ENCODE data around the gene MXD3.

Gene MXD3

DNA sequence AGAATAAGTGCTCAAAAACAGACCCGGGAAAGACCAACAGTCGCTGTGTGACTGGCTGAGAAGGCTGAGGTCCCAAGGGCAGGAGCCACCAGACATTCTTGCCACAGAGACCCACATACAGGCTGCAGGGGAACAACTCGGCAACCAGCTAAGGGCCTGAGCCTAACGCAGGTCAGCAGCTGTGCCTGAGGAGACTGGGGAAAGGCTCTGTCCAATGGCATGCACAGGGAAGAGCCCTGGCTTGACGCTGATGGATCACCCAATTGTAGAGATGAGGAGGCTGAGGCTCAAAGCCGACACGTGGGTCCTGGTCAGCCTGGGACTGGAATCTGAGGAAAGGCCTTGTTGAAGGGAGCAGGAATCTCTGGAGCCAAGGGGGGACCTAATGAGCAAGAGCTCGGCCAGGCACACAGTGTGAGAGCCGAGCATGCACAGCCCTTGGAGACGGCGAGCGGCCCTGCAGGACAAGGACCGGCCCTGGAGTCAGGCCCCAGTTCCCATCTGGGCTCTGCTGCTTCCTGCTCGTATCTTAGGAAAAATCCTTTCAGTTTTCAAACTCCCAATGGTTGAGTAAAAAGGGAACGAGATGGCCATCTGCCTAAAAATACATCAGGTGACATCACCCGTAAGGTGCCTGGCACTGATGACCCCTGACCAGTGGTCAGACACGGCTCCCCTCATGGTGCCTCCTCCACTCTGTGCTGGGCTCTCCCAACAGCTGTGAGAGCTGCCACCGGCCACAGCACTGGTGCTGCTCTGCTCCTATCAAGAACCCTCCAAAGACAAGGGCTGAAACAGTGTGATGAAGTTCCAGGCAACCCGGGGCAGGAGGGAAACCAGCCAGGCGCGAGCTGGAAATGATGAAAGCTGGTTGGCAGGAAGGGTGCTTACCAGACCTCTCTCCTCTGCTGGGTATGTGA lies 23.3 kb upstream of the MXD3 start:
- H3K27ac ChIP-seq (ENCODE audit: low read depth in 2 of 2, low read length in 2 of 2) = no peak overlapping the region

DNA sequence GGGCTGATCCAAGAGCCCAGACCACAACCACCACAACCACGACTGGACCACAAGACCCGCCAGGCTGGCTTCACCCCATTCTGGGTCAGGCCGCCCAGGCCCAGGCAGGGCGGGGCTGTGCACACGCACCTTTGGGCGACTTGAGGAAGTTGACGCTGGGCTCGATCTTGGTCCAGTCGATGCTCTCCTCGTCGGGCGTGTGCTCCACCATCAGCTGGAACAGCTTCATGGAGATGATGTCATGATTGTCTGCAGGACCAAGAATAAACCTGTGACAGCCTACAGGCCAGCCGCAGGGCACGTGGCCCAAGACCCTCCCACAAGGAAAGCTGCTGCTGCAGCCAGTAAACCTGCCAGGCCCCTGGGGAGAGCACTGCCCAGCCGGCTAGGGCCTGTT lies 22.5 kb upstream of the MXD3 start:
- Histone ChIP-seq H3K9me3 (ENCODE audit: control insufficient read depth in 2 of 2, low read length in 2 of 2) (no peaks in the 10 kb centered on the region), H3K4me1 (ENCODE audit: control insufficient read depth in 2 of 2, insufficient read depth in 2 of 2, low read length in 2 of 2) (no peaks in the 10 kb centered on the region), H3K27ac (ENCODE audit: low read depth in 2 of 2, low read length in 2 of 2) (no peak overlapping the region), H3K4me3 (ENCODE audit: low read length in 2 of 2) (no peak overlapping the region), H3K27me3 (ENCODE audit: control insufficient read depth in 2 of 2, insufficient read depth in 2 of 2, low read length in 2 of 2) (no peaks in the 10 kb centered on the region), H3K36me3 (ENCODE audit: control insufficient read depth in 2 of 2, insufficient read depth in 2 of 2, low read length in 2 of 2) (peaks cover 80 to 90% of the 10 kb centered on the region in 2 donors), H3K9ac (ENCODE audit: low read depth in 1 of 2, low read length in 2 of 2) (no peak overlapping the region)

More for the DNA sequence above, 23.3 kb upstream of the MXD3 start:
- Histone ChIP-seq H3K9ac (ENCODE audit: low read depth in 1 of 2, low read length in 2 of 2) (no peak overlapping the region), H3K27me3 (ENCODE audit: control insufficient read depth in 2 of 2, insufficient read depth in 2 of 2, low read length in 2 of 2) (no peaks in the 10 kb centered on the region), H3K4me3 (ENCODE audit: low read length in 2 of 2) (no peak overlapping the region), H3K4me1 (ENCODE audit: control insufficient read depth in 2 of 2, insufficient read depth in 2 of 2, low read length in 2 of 2) (no peaks in the 10 kb centered on the region), H3K36me3 (ENCODE audit: control insufficient read depth in 2 of 2, insufficient read depth in 2 of 2, low read length in 2 of 2) (peaks cover 77 to 88% of the 10 kb centered on the region in 2 donors), H3K9me3 (ENCODE audit: control insufficient read depth in 2 of 2, low read length in 2 of 2) (no peaks in the 10 kb centered on the region)

DNA sequence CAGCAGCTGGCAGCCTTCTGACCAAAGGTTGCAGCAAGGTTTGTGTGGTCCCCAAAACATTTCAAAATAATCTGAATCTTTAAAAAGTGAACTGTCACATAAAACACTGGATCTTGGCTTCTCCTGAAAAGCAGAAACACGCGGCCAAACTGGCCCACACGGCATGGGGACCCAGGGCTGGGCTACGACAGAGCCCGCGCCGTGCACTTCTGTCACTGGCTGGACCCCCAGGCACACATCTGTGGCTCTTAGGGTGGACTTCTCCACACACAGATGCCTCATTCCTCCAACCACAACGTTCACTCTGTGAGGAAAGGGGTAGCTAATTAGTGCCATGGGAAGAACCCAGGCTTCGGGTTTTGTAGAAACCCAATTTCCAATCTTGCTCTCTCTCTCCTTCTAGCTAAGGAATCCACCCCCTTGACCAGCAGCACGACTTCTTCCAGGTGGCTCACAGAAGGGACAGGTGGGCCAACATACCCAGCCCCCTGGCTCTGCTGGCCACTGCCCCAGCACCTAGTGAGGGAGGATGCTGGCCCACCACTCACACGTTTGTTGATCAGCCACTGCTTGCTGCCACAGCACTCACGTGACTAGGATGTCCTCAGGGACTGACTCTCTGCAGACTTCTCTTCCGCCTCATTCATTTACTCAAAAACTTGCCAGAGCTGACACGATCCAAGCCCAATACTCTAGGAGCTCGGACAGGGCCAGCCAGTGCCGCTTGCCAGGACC lies 21.9 kb upstream of the MXD3 start:
- Histone ChIP-seq H3K36me3 (ENCODE audit: control insufficient read depth in 2 of 2, insufficient read depth in 2 of 2, low read length in 2 of 2) (peaks cover 77 to 86% of the 10 kb centered on the region in 2 donors), H3K9ac (ENCODE audit: low read depth in 1 of 2, low read length in 2 of 2) (no peak overlapping the region), H3K4me3 (ENCODE audit: low read length in 2 of 2) (no peak overlapping the region), H3K4me1 (ENCODE audit: control insufficient read depth in 2 of 2, insufficient read depth in 2 of 2, low read length in 2 of 2) (no peaks in the 10 kb centered on the region), H3K9me3 (ENCODE audit: control insufficient read depth in 2 of 2, low read length in 2 of 2) (no peaks in the 10 kb centered on the region), H3K27ac (ENCODE audit: low read depth in 2 of 2, low read length in 2 of 2) (no peak overlapping the region), H3K27me3 (ENCODE audit: control insufficient read depth in 2 of 2, insufficient read depth in 2 of 2, low read length in 2 of 2) (no peaks in the 10 kb centered on the region)

DNA sequence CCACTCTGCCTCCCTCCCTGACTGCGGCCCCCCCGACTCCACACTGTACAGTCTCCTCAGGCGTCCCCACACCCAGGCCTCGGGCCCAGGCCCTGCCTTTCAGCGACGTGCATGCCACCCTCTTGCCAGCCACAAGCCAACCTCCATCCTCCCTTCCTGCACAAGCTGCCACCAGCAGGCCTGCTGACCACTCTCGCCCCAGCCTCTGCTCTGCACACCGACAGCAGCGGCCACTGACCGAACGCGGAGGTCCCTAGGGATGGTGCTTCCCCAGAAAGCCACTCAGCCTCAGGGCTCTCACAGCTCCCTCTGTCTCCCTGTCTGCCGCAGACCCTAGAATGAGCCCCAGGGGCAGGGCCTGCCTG lies 21.2 kb upstream of the MXD3 start:
- no peaks in the 10 kb centered on the region for H3K9me3 ChIP-seq (ENCODE audit: control insufficient read depth in 2 of 2, low read length in 2 of 2)
- H3K27me3 ChIP-seq (ENCODE audit: control insufficient read depth in 2 of 2, insufficient read depth in 2 of 2, low read length in 2 of 2) = no peaks in the 10 kb centered on the region
- H3K4me3 ChIP-seq (ENCODE audit: low read length in 2 of 2) = no peak overlapping the region
- no peak overlapping the region for H3K27ac ChIP-seq (ENCODE audit: low read depth in 2 of 2, low read length in 2 of 2)
- H3K4me1 ChIP-seq (ENCODE audit: control insufficient read depth in 2 of 2, insufficient read depth in 2 of 2, low read length in 2 of 2) = no peaks in the 10 kb centered on the region
- peaks cover 72 to 81% of the 10 kb centered on the region in 2 donors for H3K36me3 ChIP-seq (ENCODE audit: control insufficient read depth in 2 of 2, insufficient read depth in 2 of 2, low read length in 2 of 2)
- no peak overlapping the region for H3K9ac ChIP-seq (ENCODE audit: low read depth in 1 of 2, low read length in 2 of 2)

DNA sequence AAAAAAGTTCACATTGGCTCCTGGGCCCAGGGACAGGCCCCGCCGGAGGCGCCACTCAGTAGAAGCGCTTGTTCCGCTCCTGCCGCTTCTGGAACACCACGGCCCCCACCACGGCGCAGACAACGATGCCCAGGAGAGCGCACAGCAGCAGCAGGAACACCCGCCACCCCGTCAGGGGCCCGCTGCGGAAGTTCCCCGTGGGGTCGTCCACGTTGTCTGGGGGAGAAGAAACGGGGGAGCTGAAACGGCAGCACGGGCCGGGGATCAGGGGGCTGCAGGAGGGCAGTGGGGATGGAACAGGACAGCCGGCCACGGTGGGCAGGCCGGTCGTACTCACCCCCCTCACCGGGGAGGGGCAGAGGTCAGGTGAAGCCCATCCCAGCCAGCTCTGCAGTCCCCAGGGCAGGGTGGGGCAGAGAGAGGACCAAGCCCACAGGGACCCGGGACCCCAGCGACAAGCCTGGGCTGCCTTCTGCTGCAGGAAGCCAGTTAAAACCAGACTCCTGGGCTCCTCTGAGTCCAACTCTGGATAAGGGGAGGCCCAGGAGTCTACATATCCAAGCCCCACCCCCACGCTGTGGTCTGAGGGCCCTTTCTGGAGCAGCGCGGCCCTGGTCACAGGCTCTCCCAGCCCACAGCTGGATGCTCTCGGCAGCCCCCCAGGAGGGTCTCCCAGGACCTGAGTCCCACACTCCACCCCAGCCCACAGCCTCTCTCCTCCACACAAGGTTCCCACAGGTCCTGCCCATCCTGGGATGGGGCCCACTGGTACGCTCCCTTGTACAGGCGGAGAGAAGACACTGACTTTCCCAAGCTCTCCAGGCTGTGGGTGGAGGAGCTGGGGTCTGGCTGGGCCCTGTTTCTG lies 20.6 kb upstream of the MXD3 start:
- H3K27me3 ChIP-seq (ENCODE audit: control insufficient read depth in 2 of 2, insufficient read depth in 2 of 2, low read length in 2 of 2) = no peaks in the 10 kb centered on the region
- H3K4me1 ChIP-seq (ENCODE audit: control insufficient read depth in 2 of 2, insufficient read depth in 2 of 2, low read length in 2 of 2) = no peaks in the 10 kb centered on the region
- H3K9ac ChIP-seq (ENCODE audit: low read depth in 1 of 2, low read length in 2 of 2) = no peak overlapping the region
- H3K27ac ChIP-seq (ENCODE audit: low read depth in 2 of 2, low read length in 2 of 2) = no peak overlapping the region
- H3K4me3 ChIP-seq (ENCODE audit: low read length in 2 of 2) = no peak overlapping the region
- no peaks in the 10 kb centered on the region for H3K9me3 ChIP-seq (ENCODE audit: control insufficient read depth in 2 of 2, low read length in 2 of 2)
- H3K36me3 ChIP-seq (ENCODE audit: control insufficient read depth in 2 of 2, insufficient read depth in 2 of 2, low read length in 2 of 2) = peaks cover 66 to 79% of the 10 kb centered on the region in 2 donors

DNA sequence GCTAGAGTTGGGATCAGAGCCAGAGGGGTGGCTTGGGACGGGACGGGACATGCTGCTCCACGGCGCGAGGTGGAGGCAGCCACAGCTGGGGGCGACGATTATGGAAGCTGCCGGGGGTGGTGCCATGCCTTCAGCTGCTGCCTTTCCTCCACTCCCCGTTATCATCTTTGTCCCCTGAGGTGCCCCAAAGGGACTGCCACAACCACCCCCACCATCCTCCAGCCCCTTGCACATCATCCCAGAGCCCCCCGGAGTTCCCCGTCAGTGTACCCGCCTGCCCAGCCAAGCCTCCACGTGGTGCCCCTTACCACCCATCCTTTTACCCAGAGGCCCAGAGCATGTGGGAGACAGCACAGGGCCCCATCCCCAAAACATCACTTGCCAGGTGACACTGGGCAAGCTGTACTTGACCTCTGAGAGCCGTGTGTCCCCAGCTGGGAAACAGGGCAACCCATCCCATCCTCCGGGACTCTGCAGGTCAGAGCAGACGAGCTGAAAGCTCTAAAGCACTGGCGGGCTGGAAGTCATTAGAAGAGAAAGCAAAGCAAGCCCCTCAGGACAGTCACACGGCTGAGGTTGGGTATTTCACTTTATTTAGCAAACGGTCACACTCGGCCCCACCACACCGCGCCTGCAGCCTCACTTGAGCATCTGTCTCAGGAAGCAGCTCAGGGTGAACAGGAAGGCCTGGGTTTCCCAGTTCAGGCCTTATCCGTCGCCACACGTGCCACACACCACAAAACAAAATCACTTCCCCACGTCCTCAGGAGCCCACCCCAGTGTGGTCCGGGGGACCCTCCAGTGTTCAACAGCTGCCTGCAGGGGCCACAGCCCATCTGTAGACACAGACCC lies 19.5 kb upstream of the MXD3 start:
- Histone ChIP-seq H3K4me1 (ENCODE audit: control insufficient read depth in 2 of 2, insufficient read depth in 2 of 2, low read length in 2 of 2) (peaks cover 0 to 2% of the 10 kb centered on the region in 2 donors), H3K27me3 (ENCODE audit: control insufficient read depth in 2 of 2, insufficient read depth in 2 of 2, low read length in 2 of 2) (no peaks in the 10 kb centered on the region), H3K36me3 (ENCODE audit: control insufficient read depth in 2 of 2, insufficient read depth in 2 of 2, low read length in 2 of 2) (peaks cover 55 to 70% of the 10 kb centered on the region in 2 donors), H3K9ac (ENCODE audit: low read depth in 1 of 2, low read length in 2 of 2) (no peak overlapping the region), H3K9me3 (ENCODE audit: control insufficient read depth in 2 of 2, low read length in 2 of 2) (no peaks in the 10 kb centered on the region), H3K27ac (ENCODE audit: low read depth in 2 of 2, low read length in 2 of 2) (no peak overlapping the region), H3K4me3 (ENCODE audit: low read length in 2 of 2) (no peak overlapping the region)

DNA sequence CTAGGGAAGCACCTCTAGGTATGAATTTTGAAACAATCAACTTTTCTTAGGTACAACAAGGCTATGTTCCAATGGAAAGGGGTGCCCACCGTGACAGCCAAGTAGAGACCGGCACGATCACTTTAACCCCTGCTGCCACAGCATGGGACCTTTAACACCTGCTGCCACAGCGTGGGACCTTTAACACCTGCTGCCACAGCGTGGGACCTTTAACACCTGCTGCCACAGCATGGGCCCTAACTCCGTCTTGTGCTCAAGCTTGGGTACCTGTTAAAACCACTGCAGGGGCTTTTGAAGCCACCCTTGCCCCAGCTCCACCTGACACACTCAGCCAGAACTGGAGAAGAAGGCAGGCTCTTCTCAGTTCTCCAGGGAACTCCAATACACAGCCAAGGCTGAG lies 18.2 kb upstream of the MXD3 start:
- Histone ChIP-seq H3K4me3 (ENCODE audit: low read length in 2 of 2) (no peak overlapping the region), H3K9ac (ENCODE audit: low read depth in 1 of 2, low read length in 2 of 2) (no peak overlapping the region), H3K36me3 (ENCODE audit: control insufficient read depth in 2 of 2, insufficient read depth in 2 of 2, low read length in 2 of 2) (peaks cover 42 to 57% of the 10 kb centered on the region in 2 donors), H3K4me1 (ENCODE audit: control insufficient read depth in 2 of 2, insufficient read depth in 2 of 2, low read length in 2 of 2) (peaks cover 0 to 4% of the 10 kb centered on the region in 2 donors), H3K9me3 (ENCODE audit: control insufficient read depth in 2 of 2, low read length in 2 of 2) (no peaks in the 10 kb centered on the region), H3K27me3 (ENCODE audit: control insufficient read depth in 2 of 2, insufficient read depth in 2 of 2, low read length in 2 of 2) (no peaks in the 10 kb centered on the region), H3K27ac (ENCODE audit: low read depth in 2 of 2, low read length in 2 of 2) (no peak overlapping the region)

DNA sequence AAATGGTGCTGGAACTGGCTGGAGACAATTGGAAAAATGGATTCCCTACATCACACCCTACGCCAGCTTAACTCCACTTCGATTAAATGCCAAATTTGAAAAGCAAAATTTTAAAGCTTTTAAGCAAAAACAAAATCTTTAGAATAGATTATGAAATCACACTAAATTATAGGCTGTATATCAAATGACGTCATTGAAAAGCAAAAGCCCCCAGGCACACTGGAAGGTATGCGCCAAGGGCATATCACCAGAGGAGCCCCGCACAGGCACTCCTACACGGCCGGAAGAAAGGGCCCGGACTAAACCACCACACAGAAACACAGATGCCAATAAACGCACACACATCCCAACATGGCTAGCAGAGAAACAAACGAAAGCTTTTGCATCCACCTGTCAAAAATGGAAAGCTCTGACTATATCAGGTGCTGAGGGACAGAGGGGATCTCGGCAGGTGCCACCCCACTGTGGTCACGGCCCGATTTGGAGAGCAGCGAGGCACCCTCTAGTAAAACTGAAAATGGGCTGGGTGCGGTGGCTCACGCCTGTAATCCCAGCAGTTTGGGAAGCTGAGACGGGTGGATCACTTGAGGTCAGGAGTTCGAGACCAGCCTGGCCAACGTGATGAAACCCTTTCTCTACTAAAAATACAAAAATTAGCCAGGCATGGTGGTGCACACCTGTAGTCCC lies 17.0 kb upstream of the MXD3 start:
- H3K27me3 ChIP-seq (ENCODE audit: control insufficient read depth in 2 of 2, insufficient read depth in 2 of 2, low read length in 2 of 2) = no peaks in the 10 kb centered on the region
- H3K36me3 ChIP-seq (ENCODE audit: control insufficient read depth in 2 of 2, insufficient read depth in 2 of 2, low read length in 2 of 2) = peaks cover 30 to 45% of the 10 kb centered on the region in 2 donors
- no peaks in the 10 kb centered on the region for H3K9me3 ChIP-seq (ENCODE audit: control insufficient read depth in 2 of 2, low read length in 2 of 2)
- H3K4me1 ChIP-seq (ENCODE audit: control insufficient read depth in 2 of 2, insufficient read depth in 2 of 2, low read length in 2 of 2) = peaks cover 0 to 4% of the 10 kb centered on the region in 2 donors
- H3K27ac ChIP-seq (ENCODE audit: low read depth in 2 of 2, low read length in 2 of 2) = no peak overlapping the region
- H3K4me3 ChIP-seq (ENCODE audit: low read length in 2 of 2) = no peak overlapping the region
- no peak overlapping the region for H3K9ac ChIP-seq (ENCODE audit: low read depth in 1 of 2, low read length in 2 of 2)
